NB4 (cell line): ENCODE measurements around the gene MACROD2.

ENCODE experiments used
- POLR2A ChIP-seq: IDR thresholded peaks from 2 replicates; pipeline ENCODE4 v1.6.1; 2011; ENCODE audit warnings: mild to moderate bottlenecking; ENCODE audit not compliant: insufficient read length; ENCODE audit errors: extremely low read depth
- TF ChIP-seq, protein P1 (sequence below): IDR thresholded peaks from one replicate; pipeline ENCODE4 v1.5.1; 2012; ENCODE audit warnings: low read depth, low read length

DNA sequence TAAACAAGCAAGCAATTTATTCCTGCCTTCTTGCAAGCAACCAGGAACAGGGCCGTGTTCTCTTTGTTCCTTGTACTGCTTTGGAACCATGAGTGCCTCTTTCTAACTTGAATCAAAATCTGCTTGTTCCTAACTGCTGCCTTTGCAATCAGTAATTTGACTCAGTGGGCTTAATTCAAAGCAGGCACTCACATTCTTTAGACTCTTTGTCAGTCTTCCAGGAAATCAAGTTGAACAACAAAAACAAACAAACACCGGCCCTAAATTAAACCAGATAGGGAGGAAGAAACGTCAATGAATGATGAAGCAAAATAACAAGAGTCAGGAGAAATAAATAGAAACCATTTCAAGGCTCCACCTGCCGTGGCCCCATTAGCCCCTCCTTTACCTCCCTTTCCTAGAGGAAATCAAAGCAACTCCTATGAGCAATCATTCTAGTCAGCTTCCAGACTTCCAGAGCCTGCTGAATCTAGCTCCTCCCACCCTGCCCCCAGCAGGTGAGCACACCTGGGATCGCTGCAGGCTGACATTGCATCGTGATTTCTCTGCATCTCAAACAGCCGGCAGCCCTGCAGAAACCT is 924.3 kb downstream of the MACROD2 start:
- no peak for TF ChIP-seq POLR2A
- TF ChIP-seq, protein P1, sequence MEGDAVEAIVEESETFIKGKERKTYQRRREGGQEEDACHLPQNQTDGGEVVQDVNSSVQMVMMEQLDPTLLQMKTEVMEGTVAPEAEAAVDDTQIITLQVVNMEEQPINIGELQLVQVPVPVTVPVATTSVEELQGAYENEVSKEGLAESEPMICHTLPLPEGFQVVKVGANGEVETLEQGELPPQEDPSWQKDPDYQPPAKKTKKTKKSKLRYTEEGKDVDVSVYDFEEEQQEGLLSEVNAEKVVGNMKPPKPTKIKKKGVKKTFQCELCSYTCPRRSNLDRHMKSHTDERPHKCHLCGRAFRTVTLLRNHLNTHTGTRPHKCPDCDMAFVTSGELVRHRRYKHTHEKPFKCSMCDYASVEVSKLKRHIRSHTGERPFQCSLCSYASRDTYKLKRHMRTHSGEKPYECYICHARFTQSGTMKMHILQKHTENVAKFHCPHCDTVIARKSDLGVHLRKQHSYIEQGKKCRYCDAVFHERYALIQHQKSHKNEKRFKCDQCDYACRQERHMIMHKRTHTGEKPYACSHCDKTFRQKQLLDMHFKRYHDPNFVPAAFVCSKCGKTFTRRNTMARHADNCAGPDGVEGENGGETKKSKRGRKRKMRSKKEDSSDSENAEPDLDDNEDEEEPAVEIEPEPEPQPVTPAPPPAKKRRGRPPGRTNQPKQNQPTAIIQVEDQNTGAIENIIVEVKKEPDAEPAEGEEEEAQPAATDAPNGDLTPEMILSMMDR = no peak
